ENCODE measurements around the gene CCNC. TPM values are rescaled to one million over a fixed set of nuclear protein-coding genes. Genes with fewer than 3 reads are reported as not detected.
A peak's percentile ranks its signal among the peaks of the same experiment; 100 is the strongest.

Gene CCNC
- total and polyA plus RNA-seq, 2 of the 13 experiments (the other 11 are each of a cell fraction or from before 2014, with no cell fraction given), result 69.6 to 141 TPM

DNA sequence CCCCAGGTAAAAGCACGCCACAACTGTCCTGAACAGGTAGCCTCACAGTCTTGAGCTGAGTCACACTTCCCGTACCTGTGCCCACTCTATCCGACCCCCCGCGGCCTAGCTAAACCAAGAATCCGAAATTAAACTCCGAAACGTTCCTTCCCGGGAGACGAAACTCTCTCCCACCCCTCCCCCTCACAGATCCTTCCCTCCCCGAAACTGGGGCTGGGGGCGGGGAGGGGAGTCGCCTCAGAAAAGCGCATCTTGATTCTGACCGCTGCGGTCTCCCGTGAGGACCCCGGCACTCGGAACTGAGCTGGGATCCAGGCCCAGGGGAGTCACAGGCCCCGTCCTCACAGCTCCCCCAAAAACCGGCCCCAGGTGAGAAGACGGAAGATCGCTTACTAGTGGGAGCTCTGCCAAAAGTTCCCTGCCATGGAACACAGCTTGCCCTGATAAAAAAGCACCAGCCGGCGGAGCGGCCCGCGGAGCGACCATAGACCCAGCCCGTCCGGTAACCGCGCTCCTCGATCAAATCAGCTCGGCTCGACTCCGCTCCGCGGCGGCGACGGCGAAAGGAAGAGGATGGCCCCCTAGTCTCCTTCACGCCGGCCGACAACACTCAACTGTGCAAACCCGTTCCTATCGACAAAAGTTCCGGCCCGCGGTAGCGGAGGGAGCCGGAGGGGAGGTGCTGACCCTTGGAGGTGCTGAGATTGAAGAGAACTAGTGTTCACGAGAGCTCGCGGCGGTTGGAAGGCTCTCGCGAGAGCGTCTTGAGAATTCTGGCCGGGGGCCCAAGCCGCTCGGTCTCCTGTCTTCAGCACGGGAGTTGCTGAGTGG lies at the start of gene CCNC (continued):
- TF ChIP-seq, protein P1, sequence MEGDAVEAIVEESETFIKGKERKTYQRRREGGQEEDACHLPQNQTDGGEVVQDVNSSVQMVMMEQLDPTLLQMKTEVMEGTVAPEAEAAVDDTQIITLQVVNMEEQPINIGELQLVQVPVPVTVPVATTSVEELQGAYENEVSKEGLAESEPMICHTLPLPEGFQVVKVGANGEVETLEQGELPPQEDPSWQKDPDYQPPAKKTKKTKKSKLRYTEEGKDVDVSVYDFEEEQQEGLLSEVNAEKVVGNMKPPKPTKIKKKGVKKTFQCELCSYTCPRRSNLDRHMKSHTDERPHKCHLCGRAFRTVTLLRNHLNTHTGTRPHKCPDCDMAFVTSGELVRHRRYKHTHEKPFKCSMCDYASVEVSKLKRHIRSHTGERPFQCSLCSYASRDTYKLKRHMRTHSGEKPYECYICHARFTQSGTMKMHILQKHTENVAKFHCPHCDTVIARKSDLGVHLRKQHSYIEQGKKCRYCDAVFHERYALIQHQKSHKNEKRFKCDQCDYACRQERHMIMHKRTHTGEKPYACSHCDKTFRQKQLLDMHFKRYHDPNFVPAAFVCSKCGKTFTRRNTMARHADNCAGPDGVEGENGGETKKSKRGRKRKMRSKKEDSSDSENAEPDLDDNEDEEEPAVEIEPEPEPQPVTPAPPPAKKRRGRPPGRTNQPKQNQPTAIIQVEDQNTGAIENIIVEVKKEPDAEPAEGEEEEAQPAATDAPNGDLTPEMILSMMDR (CRISPR knock-in tag; IDR thresholded peaks at IDR 0.05), result peak; percentile 31; the same call in 1 of the 2 replicates
- TF ChIP-seq RNF2 (conservative IDR thresholded peaks at IDR 0.05; ENCODE audit: low read depth) (no peak), JUN (CRISPR knock-in tag; IDR thresholded peaks at IDR 0.05) (peak; percentile 29; the same call in 1 of the 2 replicates), ELF4 (CRISPR knock-in tag; IDR thresholded peaks at IDR 0.05; ENCODE audit: borderline replicate concordance) (no peak), TEAD2 (CRISPR knock-in tag; IDR thresholded peaks at IDR 0.05) (no peak), CEBPB (IDR thresholded peaks at IDR 0.05; ENCODE audit: borderline replicate concordance, low read depth, low read length) (no peak), SRSF1 (optimal IDR thresholded peaks at IDR 0.05; ENCODE audit: low read depth, low read length) (peak; percentile 49), TARDBP (CRISPR knock-in tag; IDR thresholded peaks at IDR 0.05) (peak; percentile 95), ZKSCAN5 (CRISPR knock-in tag; IDR thresholded peaks at IDR 0.05) (no peak; the same call in 1 of the 2 replicates), CCDC6 (CRISPR knock-in tag; IDR thresholded peaks at IDR 0.05) (peak; percentile 85; the same call in 1 of the 2 replicates), GLI4 (CRISPR knock-in tag; IDR thresholded peaks at IDR 0.05; ENCODE audit: borderline replicate concordance) (no peak), GTF2F1 (IDR thresholded peaks at IDR 0.05; ENCODE audit: low read length) (peak; percentile 62; the same call in 1 of the 2 replicates), SIN3B (IDR thresholded peaks at IDR 0.05; ENCODE audit: low read length) (peak; percentile 69; the same call in 1 of the 2 replicates)
- TF ChIP-seq, protein P2, sequence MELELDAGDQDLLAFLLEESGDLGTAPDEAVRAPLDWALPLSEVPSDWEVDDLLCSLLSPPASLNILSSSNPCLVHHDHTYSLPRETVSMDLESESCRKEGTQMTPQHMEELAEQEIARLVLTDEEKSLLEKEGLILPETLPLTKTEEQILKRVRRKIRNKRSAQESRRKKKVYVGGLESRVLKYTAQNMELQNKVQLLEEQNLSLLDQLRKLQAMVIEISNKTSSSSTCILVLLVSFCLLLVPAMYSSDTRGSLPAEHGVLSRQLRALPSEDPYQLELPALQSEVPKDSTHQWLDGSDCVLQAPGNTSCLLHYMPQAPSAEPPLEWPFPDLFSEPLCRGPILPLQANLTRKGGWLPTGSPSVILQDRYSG (CRISPR knock-in tag; IDR thresholded peaks at IDR 0.05), result 0 out of 2 replicates have a peak, but pooled peaks have one; percentile 43
- TF ChIP-seq, protein P3, sequence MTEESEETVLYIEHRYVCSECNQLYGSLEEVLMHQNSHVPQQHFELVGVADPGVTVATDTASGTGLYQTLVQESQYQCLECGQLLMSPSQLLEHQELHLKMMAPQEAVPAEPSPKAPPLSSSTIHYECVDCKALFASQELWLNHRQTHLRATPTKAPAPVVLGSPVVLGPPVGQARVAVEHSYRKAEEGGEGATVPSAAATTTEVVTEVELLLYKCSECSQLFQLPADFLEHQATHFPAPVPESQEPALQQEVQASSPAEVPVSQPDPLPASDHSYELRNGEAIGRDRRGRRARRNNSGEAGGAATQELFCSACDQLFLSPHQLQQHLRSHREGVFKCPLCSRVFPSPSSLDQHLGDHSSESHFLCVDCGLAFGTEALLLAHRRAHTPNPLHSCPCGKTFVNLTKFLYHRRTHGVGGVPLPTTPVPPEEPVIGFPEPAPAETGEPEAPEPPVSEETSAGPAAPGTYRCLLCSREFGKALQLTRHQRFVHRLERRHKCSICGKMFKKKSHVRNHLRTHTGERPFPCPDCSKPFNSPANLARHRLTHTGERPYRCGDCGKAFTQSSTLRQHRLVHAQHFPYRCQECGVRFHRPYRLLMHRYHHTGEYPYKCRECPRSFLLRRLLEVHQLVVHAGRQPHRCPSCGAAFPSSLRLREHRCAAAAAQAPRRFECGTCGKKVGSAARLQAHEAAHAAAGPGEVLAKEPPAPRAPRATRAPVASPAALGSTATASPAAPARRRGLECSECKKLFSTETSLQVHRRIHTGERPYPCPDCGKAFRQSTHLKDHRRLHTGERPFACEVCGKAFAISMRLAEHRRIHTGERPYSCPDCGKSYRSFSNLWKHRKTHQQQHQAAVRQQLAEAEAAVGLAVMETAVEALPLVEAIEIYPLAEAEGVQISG (CRISPR knock-in tag; IDR thresholded peaks at IDR 0.05), result peak; percentile 95
- TF ChIP-seq, protein P4, sequence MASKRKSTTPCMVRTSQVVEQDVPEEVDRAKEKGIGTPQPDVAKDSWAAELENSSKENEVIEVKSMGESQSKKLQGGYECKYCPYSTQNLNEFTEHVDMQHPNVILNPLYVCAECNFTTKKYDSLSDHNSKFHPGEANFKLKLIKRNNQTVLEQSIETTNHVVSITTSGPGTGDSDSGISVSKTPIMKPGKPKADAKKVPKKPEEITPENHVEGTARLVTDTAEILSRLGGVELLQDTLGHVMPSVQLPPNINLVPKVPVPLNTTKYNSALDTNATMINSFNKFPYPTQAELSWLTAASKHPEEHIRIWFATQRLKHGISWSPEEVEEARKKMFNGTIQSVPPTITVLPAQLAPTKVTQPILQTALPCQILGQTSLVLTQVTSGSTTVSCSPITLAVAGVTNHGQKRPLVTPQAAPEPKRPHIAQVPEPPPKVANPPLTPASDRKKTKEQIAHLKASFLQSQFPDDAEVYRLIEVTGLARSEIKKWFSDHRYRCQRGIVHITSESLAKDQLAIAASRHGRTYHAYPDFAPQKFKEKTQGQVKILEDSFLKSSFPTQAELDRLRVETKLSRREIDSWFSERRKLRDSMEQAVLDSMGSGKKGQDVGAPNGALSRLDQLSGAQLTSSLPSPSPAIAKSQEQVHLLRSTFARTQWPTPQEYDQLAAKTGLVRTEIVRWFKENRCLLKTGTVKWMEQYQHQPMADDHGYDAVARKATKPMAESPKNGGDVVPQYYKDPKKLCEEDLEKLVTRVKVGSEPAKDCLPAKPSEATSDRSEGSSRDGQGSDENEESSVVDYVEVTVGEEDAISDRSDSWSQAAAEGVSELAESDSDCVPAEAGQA (IDR thresholded peaks at IDR 0.05; ENCODE audit: low read depth), result peak; percentile 50; the same call in 1 of the 2 replicates
- TF ChIP-seq, protein P4 (CRISPR knock-in tag; IDR thresholded peaks at IDR 0.05; ENCODE audit: borderline replicate concordance), result no peak; the same call in 1 of the 2 replicates
